ENCODE data around the gene CHRNB4. TPM values are rescaled to one million over a fixed set of nuclear protein-coding genes. Genes with fewer than 3 reads are reported as not detected.

CHRNB4 gene
- total RNA-seq, 1 experiment from 2014 or later: not detected

DNA sequence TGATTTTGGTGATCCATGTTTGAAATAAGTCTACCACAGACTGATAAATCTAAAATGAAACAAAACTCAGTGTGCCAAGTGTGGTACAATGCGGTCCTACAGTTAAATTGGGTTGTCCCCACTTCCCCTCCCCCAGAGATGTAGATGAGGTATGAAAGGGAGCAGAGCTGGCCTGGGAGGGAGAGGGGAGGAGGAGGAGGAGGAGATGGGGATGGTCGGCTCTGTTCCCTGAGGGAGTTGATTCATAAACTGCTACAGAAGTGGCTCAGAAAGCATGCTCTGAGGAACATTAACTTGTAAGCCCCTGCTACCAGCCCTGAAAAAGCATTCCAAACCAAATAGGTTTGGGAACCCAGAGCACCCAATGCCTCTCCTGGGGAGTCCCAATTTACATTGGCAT lies 28.0 kb upstream of the CHRNB4 start:
- DNase-seq (ENCODE audit: low spot score): no peak

DNA sequence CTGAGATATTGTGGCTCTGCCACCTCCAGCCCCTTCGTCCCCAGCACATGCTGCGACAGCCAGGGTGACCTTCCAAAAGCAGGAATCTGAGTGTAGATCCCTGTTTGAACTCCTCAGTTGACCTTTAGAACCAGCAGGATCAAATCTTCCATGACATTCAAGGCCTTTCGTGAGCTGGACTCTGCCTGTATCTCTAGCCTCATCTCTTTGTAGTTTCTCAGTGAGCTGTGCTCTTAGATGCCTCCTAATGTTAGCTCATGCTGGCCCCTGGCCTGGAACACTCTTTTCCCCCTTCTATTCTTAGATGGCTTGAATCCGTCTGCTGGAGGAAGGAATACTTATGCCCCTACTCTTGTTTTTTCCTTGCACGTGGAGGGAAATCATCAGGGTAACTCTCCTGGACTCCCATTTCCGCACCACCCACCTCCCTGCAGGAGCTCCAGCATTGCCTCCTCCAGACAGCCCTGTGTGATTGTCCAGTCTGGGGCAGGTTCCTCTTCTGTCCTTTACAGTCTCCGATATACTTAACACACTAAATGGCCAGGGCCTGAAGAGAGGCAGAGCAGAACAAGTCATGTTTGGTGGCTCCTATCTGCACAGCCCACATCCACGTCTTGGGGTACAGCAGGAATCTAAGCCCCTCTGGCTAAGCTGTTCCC lies 26.7 kb upstream of the CHRNB4 start:
- DNase-seq (ENCODE audit: low spot score): no peak

DNA sequence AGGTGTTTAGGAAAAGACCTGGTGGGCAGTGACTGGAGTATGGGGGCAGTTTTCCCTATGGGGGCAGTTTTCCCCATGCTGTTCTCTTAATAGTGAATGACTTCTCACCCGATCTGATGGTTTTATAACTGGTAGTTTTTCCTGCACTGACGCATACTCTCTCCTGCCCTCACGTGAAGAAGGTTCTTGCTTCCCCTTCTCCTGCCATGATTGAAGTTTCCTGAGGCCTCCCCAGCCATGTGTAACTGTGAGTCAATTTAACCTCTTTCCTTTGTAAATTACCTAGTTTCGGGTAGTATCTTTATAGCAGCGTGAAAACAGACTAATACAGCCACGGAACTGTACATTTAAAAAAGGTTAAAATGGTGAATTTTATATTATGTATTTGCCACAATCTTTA lies 25.0 kb upstream of the CHRNB4 start:
- no peak for DNase-seq (ENCODE audit: low spot score)

DNA sequence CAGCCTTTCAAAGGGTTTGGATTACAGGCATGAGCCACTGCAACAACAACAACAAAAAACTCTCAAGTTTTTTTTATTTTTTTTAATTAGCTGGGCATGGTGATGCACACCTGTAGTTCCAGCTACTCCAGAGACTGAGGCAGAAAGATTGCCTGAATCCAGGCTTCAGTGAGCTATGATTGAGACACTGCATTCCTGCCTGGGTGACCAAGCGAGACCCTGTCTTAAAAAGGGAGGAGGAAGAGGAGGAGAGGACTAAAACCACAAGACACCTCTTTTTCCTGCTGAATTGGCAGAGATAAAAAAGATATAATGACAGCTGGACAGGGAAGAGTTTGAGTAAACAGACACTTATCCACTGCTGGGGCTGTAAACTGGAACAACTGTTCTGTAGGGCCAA lies 22.7 kb upstream of the CHRNB4 start:
- no peak for DNase-seq (ENCODE audit: low spot score)

DNA sequence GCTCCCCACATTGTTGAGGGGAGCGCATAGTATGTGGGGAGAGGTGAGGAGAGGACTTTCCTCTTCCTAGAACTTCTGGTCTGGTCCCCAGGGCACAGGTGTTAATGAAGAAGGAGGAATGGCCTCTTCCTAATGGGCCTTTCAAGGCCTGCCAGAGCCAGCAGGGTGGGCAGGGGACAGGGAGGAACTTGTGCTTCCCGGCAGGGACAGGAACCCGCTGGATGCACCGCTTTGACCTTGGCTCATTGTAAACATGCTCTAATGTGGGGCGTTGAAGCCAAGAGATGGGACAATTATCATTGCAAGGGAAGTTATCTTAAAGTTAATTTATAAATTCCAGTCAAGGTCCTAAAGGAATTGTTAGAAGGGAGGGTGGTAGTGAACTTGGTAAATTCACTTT lies 21.0 kb upstream of the CHRNB4 start:
- no peak for DNase-seq (ENCODE audit: low spot score)

DNA sequence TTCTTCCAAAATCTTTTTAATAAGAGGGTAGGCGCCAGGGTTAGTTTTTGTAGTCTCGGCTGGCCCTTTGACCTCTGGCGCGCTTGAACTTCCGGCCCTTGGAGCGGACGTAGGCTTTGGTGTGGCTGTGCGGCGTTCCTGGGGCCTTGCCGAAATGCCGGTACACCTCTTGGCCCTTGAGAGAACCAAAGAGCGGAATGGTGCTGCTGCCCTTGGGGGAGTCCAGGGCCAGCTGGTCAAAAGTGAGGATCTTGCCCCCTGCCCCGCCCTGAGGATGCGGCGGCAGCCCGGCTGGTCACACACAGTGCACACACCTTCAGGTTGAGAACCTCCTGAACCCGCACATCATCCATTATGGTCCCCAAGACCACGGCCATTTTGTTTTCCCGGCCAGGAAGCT lies 20.0 kb upstream of the CHRNB4 start:
- no peak for DNase-seq (ENCODE audit: low spot score)

DNA sequence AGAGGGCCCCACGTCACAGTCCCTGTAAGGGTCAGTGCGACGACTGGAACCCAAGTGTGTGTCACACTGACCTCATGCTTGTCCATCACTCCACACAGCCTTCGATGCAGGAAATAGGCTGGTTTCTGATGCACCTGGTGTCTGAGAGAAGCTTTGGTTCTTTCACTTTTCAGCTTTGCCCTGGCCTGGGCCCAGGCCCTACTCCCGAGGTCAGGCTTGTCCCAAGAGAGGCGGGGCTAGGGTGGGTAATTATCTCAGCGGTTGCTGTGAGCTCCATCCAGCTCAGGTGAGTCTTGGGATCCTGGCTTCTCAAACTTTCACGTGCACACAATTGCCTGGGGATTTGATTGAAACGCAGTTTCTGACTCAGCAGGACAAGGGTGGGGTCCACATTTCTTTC lies 19.6 kb upstream of the CHRNB4 start:
- DNase-seq (ENCODE audit: low spot score): no peak

DNA sequence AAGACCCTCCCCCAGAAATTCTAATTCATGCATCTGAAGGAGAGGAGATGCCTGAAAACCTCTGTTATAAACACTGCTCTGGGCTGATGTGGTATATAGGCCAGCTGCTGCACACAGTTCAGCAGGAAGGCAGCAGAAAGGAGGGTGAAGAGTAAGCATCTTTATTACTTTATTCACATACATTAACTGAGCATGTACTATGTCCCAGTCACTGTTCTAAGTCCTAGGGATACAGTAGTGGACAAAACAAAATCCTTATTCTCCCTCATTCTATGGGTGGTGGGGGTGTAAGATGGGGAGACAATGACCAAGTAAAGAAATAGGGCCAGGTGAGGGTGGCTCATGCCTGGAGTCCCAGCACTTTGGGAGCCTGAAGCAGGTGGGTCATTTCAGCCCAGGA lies 17.8 kb upstream of the CHRNB4 start:
- DNase-seq (ENCODE audit: low spot score): no peak

DNA sequence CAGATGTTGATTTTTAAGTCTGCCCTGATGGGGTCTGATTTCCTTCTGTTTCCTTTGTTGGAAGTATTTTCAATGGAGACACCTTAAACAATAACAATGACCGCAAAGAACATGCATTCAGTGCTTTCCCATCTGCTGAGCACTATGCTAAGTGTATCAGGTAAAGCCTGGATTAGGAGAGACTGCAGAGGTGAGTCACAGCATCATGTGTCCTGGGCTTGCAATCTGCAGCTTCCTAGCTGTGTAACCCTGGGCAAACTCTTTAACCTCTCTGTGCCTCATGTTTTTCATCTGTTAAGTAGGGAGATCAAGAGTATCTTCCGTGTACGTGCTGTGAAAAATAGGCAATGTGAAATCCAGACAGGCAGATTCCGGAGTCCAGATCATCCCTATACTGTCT lies 13.3 kb upstream of the CHRNB4 start:
- DNase-seq (ENCODE audit: low spot score): no peak

DNA sequence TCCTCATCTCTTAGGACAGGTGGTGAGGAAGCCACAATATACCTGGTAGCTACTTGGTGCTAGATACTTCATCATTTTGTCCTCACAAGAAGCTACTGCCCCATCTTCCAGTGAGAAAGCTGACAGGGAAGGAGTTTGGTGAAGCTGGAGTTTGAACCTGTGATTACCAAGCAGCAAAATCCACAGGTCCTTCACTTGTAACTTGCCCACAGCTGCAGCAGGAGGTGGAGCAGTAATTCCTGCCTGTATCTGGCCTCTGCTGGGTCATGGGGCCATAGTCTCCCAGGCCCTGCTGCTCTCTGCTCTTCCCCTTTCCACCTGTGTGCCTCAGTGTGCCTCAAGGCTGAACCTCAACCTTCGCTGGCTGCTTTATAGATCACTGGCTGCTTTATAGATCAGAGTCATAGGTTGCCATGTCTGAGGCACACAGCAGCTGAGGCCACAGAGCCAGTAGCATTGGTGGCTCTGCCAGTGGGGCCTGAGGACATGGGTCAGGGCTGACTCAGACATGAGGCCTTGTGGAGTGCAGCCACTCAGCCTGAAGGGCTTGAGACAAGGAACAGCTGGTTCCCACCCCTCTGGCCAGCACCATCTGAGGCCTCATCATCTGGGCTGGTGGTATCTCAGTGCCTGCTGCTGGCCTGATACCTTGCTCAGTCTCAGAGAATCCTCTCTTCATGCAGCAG lies 11.1 kb upstream of the CHRNB4 start:
- DNase-seq (ENCODE audit: low spot score): no peak

DNA sequence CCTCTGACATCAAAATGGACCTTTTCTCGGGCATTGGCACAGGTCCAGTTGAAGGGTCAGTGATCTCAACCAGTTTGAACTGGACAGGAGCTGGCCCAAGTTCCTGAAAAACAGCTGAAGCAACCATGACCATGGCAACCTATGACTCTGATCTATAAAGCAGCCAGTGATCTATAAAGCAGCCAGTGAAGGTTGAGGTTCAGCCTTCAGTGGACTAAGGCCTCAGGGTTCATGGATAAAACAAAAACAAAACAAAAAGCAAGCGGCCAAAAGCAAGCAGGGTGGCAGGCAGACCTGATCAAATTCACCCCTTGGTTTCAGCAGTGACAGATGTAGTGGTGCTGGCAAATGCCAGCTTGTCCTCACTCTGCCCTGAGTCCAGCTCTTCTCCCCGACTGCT lies 10.0 kb upstream of the CHRNB4 start:
- DNase-seq (ENCODE audit: low spot score): no peak

DNA sequence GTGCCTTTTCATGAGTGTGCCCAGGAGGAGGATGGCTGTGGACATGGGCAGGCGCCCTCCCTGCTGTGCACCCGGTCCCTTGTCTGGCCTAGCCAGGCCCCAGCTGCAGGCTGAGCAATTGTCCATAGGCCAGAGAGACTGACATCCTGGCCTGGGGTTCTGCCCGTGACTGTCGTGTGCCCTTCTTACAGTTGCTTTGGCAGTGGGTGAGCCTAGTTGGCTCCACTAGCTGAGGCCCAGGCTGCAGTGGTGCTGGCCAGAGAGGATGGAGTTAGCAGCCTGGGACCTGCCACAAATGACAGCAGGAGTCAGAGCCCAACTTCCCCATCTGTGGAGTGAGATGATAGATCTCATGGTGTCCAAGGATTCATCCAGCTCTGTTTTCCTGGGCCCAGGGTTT lies 9.0 kb upstream of the CHRNB4 start:
- DNase-seq (ENCODE audit: low spot score): no peak

DNA sequence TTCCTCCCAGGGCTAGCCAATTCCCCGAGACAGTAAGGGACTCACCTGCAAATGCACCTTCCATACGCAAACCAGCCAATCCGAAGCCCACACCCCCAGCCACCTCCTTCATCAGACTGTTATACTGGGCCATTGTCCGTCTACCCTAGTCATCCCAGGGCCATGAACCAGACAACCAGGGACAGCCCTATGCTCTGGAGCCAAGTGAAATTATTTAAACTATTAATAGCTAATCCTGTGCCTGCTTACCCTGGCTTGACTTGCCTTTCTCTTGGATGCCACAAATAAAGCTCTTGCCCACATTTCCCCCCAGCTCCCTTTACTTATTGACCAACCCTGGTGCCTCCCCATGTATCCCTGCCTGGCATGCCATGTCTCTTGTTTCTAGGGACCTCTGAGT lies 4.0 kb upstream of the CHRNB4 start:
- DNase-seq (ENCODE audit: low spot score): no peak

DNA sequence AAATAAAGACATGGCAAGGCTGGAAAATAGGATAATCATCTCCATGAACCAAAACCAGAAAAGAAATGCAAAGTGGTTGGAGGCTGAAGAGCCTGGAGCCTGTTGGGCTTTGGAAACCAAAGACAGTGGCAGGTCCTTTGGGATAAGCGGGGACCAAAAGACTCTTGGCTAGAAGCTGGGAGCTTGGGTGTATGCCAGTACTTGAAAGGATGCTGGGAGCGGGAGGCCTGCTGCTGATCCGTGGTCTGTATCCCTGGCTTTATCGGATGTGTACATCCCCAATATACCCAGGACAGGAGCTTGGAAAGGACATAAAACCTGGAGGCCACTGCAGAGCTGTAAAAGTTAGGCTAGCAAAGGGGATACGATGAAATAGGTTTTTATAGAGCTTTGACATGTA lies 1.3 kb upstream of the CHRNB4 start:
- DNase-seq (ENCODE audit: low spot score): no peak

DNA sequence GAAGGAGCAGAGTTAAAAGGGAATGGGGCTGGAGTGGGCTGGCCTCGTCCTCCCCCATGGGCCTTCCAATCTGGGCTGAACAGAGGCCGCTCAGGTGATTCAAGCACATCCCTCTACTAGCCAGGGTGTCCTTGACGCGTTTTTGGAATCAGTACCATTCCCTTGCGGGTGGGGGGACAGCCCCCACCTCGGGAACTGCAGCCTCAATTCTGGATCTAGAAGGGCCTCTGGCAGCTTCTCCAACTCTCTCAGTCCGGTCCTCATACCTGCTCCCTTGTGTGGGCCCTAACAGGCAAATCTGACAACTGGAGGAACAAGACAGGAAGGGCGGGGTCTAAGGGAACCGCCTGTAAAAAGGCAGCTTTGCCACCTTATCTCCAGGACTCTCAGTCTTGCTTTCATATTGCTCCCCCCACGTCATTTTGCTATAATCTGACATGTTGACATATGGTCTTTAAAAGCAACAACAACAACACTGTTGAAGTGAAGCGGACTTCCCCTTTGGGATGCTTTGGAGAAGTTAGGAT lies 802 bp upstream of the CHRNB4 start:
- no peak for DNase-seq (ENCODE audit: low spot score)

DNA sequence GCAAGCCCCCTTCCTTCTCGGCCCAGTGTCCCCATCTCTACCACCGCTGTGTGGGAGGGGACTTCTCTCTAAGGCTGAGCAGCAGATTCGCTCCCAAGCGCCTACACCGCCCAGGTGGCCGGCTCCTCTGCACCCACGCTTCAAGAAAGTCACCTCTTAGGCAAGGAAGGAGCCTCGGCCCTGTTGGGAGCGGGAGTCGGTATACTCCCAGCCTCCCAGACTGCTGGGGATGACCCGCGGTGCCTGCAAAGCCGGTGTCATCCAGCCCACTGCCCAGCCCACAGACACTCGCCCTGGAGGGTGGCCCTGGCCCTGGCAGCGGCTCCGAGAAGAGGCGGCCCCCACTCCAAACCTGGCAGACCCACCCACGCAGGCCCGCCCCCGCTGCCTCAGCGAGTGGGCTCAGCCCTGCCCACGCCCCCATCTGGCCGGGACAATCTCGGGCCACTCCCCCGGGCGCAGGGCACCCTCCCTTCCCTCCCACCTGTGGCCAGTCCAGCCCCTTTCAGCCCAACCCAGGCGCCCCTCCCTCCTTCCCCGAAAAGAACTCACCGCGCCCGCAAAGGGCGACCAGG lies 396 bp downstream of the CHRNB4 start:
- DNase-seq (ENCODE audit: low spot score): no peak

DNA sequence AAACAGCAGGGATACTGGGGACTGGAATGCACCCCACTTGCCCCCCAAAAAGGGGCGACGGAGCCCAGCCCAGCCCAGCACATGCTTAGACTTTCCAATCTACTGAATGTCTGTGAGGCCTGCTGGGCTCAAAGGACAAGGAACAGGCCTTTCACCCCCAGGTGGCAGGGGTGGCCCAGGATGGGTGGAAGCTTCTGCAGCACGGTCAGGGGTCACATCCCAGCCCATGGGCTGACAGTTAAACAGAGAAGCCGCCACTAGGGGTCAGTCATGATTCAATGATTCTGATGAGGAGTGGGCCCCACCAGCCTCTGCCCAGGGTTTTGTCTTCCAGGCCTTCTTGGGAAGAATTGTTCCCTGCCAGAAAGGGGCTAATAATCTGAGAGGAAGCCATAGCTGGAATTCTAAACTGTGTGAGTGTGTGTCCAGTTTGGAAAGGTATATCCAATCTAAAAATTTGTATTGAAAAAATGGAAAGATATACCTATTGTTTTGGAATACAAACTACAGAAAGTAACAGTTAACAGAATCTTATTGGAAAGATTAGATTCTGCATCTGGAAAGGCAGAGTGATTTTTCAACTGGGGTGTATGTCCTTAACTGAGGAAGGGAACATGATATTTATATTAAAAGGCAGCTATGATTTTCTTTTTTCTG lies 2.2 kb downstream of the CHRNB4 start:
- no peak for DNase-seq (ENCODE audit: low spot score)

DNA sequence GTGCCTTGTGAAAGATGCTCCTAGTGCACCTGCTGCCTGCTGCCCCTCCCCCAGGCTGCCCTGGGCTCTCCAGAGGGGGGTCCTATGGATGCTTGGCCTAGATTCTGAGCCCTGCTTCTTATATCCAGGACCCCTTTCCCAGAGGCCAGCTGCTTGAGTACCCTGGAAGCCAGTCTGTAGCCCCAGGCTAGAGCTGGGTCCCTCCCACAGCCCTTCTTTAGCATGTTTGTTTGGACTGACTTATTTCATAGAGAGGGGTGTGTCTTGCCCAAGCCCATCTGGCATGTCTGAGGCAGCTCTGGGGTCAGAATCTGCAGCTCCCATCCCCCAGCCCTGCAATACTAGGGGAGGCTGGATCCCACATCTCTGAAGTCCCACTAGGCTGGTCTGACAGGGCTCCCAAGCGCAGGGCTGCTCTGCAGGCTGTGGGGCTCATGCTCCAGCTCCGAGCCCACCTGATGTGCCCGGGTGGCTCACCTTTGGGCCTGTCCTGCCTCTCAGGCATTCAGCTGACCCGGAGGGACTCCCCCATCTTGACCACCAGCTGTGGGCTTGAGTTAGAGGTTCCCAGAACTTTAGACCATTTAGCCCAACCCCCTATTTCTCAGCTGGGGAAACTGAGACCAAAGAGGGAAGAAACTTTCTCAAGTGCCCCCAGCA lies 3.1 kb downstream of the CHRNB4 start:
- DNase-seq (ENCODE audit: low spot score): no peak

DNA sequence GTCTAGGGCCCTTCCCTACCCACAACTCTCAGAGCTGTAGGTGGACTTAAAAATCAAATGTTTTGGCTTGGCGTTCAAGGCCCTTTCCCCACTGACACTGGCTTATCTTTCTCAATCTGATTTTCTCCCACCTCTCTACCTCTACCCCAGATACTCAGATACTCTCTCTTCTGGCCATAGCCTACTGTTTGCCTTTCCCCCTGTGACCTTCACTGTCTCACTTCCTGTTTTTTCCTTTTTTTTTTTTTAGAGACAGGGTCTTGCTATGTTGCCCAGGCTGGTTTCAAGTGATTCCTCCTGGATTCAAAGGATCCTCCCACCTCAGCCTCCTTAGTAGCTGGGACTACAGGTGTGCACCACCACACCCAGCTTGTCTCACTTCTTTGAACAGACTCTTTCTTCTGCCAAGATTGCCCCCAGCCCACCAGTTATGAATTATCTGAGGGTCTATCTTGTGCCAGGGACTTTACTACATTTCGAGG lies 4.6 kb downstream of the CHRNB4 start:
- DNase-seq (ENCODE audit: low spot score): no peak

DNA sequence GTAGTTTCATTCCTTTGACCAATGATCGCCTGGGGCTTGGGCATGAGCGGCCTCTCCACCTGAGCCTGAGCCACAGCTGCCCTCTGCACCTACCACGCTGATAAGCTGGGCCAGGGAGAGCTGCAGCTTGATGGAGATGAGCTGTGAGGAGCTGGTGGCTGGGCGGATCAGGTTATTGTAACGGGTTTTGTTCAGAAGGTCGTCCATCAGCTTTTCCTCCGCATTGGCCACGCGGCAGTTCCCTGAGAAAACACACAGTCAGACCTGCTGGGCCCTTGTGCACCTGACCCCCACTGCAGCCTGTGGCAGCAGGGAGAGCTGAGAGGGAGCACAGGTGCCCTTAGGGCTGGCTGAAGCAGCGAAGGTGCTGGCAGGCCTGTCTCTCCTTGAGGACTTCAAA lies 5.7 kb downstream of the CHRNB4 start:
- no peak for DNase-seq (ENCODE audit: low spot score)

DNA sequence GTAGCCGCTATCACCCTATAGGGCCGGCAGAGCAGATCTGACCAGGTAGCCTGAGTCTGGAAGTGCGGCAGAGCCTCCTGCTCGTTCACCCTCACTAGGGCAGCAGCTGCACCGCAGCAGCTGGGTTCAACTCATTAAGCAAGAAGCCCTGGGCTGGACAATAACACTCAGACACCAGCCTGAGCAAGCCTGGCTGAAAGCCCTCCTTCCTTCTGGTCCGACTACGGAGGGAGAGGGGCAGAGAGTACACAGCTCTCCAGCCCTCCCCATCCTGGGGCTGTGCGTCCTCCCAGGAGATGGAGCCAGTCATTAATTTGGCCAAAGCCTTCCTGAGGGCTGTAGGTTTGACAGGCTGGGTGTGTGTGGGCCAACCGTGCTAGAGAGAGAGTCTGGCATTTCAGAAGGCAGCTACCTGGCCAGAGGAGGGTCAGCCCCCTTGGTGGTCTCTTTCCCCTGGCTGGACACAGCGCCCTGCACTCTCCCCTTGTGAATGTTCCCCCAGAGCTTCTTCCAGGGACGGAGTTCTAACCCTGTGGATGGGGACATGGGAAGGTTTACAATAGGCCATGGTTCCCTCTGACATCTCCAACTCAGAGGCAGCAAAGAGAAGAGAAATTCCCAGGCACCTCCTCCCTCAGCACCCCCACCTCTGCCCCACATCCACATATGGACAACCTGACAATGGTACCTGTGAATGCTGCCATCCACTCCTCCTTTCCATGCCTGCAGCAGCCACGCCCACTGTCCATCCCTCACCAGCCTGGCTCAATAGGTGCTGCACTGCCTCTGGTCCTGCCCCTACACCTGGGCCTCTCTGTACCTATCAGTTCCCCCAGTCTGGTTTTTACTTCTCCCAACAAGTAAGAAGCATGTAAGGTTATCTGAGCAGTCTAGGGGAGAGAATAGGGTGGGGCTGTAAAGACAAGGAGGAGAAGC lies 6.5 kb downstream of the CHRNB4 start:
- no peak for DNase-seq (ENCODE audit: low spot score)
